Endodermal cell (in vitro differentiated cells): Measurements from ENCODE around the gene PDE4D. TPM values are rescaled to one million over a fixed set of nuclear protein-coding genes. Genes with fewer than 3 reads are reported as not detected.

Experiments
- DNase-seq: peaks from one replicate; pipeline ENCODE4 v3.0.0-alpha.2; 2017
- H3K27ac ChIP-seq: 2 replicates; pipeline ENCODE4 v1.5.1; 2013; ENCODE audit warnings: mild to moderate bottlenecking, low read depth, low read length, moderate library complexity
- H3K27me3 ChIP-seq: 2 replicates; pipeline ENCODE4 v1.6.1; 2013; ENCODE audit warnings: mild to moderate bottlenecking, low read length, moderate library complexity; ENCODE audit not compliant: insufficient read depth, control insufficient read depth, poor library complexity, severe bottlenecking
- H3K36me3 ChIP-seq: 2 replicates; pipeline ENCODE4 v1.7.0; 2013; ENCODE audit warnings: mild to moderate bottlenecking, low read length, moderate library complexity; ENCODE audit not compliant: control insufficient read depth, insufficient read depth
- H3K4me1 ChIP-seq: one replicate; pipeline ENCODE4 v1.7.0; 2013; ENCODE audit warnings: low read length; ENCODE audit not compliant: control insufficient read depth, insufficient read depth
- H3K4me3 ChIP-seq: 2 replicates; pipeline ENCODE4 v1.5.1; 2013; ENCODE audit warnings: mild to moderate bottlenecking, low read length, moderate library complexity
- H3K9ac ChIP-seq: 2 replicates; pipeline ENCODE4 v1.6.1; 2013; ENCODE audit warnings: mild to moderate bottlenecking, low read length, moderate library complexity; ENCODE audit not compliant: poor library complexity, severe bottlenecking; ENCODE audit errors: extremely low read depth
- H3K9me3 ChIP-seq: 2 replicates; pipeline ENCODE4 v1.6.1; 2013; ENCODE audit warnings: mild to moderate bottlenecking, low read length, moderate library complexity; ENCODE audit not compliant: control insufficient read depth
- H3K27ac Mint-ChIP-seq: 2 replicates; pipeline ENCODE4 v1.8.0; 2020; ENCODE audit warnings: mixed read lengths
- H3K27me3 Mint-ChIP-seq: 2 replicates; pipeline ENCODE4 v1.8.0; 2021; ENCODE audit warnings: mild to moderate bottlenecking, mixed read lengths; ENCODE audit not compliant: insufficient read depth
- H3K36me3 Mint-ChIP-seq: 2 replicates; pipeline ENCODE4 v1.8.0; 2020; ENCODE audit warnings: low read depth, mixed read lengths
- H3K4me1 Mint-ChIP-seq: 2 replicates; pipeline ENCODE4 v1.8.0; 2020; ENCODE audit warnings: mixed read lengths
- H3K4me3 Mint-ChIP-seq: 2 replicates; pipeline ENCODE4 v1.8.0; 2020; ENCODE audit warnings: mild to moderate bottlenecking, moderate library complexity, mixed read lengths
- H3K9me3 Mint-ChIP-seq: 2 replicates; pipeline ENCODE4 v1.8.0; 2020; ENCODE audit warnings: mild to moderate bottlenecking, mixed read lengths
- WGBS, 2 experiments: methylation state at CpG; one replicate each; pipeline versions ENCODE4 v1.1.5 to v1.1.7; 2013; ENCODE audit warnings: missing lambda C conversion rate in 2 of 2, mixed read lengths in 1 of 2; ENCODE audit not compliant: insufficient coverage in 1 of 2, insufficient read length in 1 of 2; 5-methylcytosine and 5-hydroxymethylcytosine counted together
- microRNA-seq: library from miRNA; unstranded; fragments of <30 nt; microRNA quantifications from one replicate; pipeline ENCODE4 v1.2.0, GENCODE V29; 2020; ENCODE audit warnings: borderline microRNAs expressed
- total RNA-seq, 2 donors: library from RNA; stranded (reverse); fragmentation: NEBNext Ultra II Directional in 1 of 2; extraction: Animal tissue kit (Norgen Biotek cat#: 25700) in 1 of 2; gene quantifications; 2 replicates in 1 of 2; 3 replicates in 1 of 2; pipeline ENCODE4 v1.2.1, GENCODE V29; 2021
- TF ChIP-seq, protein P1 (sequence below): fragments of 200-600 bp; sonication (generic); conservative IDR thresholded peaks from 2 replicates; pipeline ENCODE4 v1.5.0; 2021; ENCODE audit warnings: antibody characterized with exemption, mild to moderate bottlenecking

The PDE4D gene
- total RNA-seq, 2 donors from 2014 or later, result 9.2 to 11.4 TPM

DNA sequence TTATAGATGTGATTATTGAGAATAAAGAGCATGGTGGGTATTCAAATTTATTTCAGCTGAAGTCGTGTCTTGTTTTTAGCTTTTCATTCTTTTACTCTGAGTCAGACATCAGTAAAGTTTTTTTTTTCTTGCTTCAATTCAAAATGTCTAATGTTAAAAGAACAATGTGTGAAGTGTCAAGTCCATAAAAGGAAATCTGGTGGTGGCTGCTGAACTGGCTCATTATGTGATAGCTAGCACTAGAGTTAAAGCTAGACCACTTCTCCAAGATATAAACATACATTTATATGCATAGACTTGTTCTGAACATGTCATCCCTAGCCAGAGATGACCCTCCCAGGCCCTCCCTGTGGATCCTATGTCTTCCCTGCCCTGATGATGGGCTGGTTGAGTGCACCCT lies 972.4 kb downstream of the PDE4D start:
- Histone ChIP-seq H3K27ac (no peak overlapping the region), H3K27me3 (no peaks in the 10 kb centered on the region), H3K4me1 (peaks cover 9% of the 10 kb centered on the region), H3K4me3 (no peak overlapping the region), H3K9ac (no peak overlapping the region), H3K9me3 (no peaks in the 10 kb centered on the region), H3K36me3 (no peaks in the 10 kb centered on the region)
- DNase-seq, result no peak
- H3K4me1 Mint-ChIP-seq, result peaks cover 53% of the 10 kb centered on the region
- TF ChIP-seq, protein P1, sequence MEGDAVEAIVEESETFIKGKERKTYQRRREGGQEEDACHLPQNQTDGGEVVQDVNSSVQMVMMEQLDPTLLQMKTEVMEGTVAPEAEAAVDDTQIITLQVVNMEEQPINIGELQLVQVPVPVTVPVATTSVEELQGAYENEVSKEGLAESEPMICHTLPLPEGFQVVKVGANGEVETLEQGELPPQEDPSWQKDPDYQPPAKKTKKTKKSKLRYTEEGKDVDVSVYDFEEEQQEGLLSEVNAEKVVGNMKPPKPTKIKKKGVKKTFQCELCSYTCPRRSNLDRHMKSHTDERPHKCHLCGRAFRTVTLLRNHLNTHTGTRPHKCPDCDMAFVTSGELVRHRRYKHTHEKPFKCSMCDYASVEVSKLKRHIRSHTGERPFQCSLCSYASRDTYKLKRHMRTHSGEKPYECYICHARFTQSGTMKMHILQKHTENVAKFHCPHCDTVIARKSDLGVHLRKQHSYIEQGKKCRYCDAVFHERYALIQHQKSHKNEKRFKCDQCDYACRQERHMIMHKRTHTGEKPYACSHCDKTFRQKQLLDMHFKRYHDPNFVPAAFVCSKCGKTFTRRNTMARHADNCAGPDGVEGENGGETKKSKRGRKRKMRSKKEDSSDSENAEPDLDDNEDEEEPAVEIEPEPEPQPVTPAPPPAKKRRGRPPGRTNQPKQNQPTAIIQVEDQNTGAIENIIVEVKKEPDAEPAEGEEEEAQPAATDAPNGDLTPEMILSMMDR, result no peak
- 85% methylated on average over 1 of the region's 1 CpG; no CpG with 5 or more reads in 1 of the 2 experiments for WGBS, 2 experiments
- H3K9me3 Mint-ChIP-seq, result no peaks in the 10 kb centered on the region
- no peaks in the 10 kb centered on the region for H3K36me3 Mint-ChIP-seq
- H3K27ac Mint-ChIP-seq, result no peak overlapping the region
- no peaks in the 10 kb centered on the region for H3K27me3 Mint-ChIP-seq
- no peak overlapping the region for H3K4me3 Mint-ChIP-seq

DNA sequence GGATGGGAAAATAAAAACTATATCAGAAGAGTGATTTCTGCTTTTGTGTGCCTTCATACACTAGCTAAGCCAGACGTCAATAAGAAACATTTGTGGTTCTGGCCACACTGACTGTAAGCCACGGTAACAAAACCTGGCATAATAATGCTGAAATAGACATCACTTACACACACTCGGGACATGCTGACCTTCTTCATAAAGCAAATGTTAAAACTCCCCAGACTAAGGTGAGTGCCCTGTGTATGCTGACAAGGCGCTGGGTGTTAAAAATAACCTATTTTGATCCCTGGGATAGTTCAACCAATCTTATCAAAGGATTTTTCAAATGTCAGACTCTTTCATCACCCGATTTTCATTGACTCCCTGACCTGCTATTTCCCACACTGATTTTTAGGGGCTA lies 973.7 kb downstream of the PDE4D start:
- Histone ChIP-seq H3K27ac (no peak overlapping the region), H3K9me3 (no peaks in the 10 kb centered on the region), H3K4me3 (no peak overlapping the region), H3K4me1 (peaks cover 9% of the 10 kb centered on the region), H3K36me3 (no peaks in the 10 kb centered on the region), H3K27me3 (no peaks in the 10 kb centered on the region), H3K9ac (no peak overlapping the region)
- Mint-ChIP-seq H3K4me3 (no peak overlapping the region), H3K27ac (no peak overlapping the region), H3K4me1 (peaks cover 58% of the 10 kb centered on the region), H3K27me3 (no peaks in the 10 kb centered on the region), H3K36me3 (no peaks in the 10 kb centered on the region), H3K9me3 (no peaks in the 10 kb centered on the region)
- WGBS, 2 experiments, result 83 to 89% methylated on average over 4 to 5 of the region's 5 CpGs
- no peak for DNase-seq
- TF ChIP-seq, protein P1, result no peak

Small RNAs within 50 kb of the gene (microRNA-seq; reads per million reads assigned to microRNA genes)
- 0.74 reads per million for gene MIR582
